HG02642 (cell line): ENCODE results near the gene SIN3B.
"Not testable (repeated sequence)": the region's sequence is repeated elsewhere in the genome, so short reads cannot be mapped to it uniquely, and the experiment has no call there.

Source experiments
- ATAC-seq: cut with Tn5 transposase; IDR thresholded peaks from one replicate; pipeline ENCODE4 v1.9.1; 2021; ENCODE audit warnings: mild to moderate bottlenecking; ENCODE audit not compliant: unreplicated experiment, poor library complexity

Gene SIN3B

DNA sequence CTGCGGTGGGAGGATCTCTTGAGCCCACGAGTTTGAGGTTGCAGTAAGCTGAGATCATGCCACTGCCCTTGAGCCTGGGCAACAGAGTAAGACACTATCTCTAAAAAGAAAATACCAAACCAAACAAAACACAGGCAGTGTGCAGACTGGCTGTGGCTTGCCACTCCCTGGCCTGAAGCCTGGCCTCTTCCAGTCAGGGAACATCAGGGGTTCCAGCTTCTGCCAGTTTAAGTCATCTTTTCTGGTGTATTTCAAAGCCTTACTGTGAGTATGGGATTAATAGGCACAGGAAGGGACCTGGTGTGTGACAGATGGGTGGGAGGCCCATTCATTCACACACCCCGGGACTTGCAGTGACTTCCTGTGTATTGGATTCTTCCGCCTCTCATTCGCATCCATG, 32.6 kb downstream of the SIN3B start:
- no peak for ATAC-seq

GRCh38 chr19:16862826-16863415, 33.7 kb downstream of the SIN3B start:
- ATAC-seq: no peak

DNA sequence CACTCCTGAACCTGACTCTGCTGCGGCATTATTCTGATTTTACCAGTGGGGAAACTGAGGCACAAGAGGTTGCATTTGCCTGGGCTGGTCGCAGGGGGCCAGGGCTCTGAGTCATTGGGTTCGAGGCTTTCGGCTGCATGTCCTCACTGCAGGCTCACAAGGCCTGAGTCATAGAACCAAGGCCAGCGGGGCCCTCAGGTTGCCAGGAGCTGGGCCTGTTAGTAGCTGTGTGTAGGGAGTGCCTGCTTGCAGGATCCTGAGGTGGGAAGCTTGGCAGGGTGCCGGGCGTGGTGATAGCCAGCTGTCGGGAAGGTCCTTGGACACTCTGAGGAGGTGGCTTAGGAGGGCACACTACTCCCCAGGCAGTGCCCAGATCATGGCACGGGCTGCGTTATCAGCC, 38.0 kb downstream of the SIN3B start:
- no peak for ATAC-seq

DNA sequence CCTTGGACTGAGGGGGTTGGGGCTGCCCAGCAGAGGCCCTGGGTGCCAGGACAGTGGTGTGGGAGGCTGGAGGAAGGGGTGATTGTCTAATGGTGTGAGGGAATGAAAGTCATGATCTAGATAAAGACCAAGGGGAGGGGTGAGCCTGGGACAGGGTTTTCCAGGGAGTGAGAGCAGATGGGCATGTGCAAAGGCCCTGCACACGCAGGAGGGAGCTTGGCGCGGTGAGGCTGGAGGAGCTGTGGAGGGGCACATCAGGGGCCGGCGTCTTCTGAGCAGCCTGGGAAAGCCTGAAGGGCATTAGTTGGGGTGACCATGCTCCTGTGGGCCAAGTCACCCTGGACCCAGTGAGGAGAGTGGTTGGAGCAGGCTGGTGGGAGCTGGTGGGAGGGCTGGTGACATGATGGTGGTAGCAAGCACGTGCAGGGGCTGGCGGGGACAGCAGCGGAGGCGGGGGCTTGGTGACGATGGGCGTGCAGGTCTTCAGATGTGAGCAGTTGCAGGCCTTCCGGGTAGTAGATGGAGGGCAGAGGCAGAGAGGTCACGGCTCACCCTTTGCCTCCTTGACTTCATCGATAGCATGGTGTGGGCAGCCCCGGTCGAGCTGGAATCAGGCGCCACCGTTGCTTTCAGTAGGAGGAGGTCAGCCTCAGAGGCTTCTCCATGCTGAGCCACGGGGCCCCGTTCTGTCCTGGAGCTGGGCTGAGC, 39.4 kb downstream of the SIN3B start:
- ATAC-seq: no peak

DNA sequence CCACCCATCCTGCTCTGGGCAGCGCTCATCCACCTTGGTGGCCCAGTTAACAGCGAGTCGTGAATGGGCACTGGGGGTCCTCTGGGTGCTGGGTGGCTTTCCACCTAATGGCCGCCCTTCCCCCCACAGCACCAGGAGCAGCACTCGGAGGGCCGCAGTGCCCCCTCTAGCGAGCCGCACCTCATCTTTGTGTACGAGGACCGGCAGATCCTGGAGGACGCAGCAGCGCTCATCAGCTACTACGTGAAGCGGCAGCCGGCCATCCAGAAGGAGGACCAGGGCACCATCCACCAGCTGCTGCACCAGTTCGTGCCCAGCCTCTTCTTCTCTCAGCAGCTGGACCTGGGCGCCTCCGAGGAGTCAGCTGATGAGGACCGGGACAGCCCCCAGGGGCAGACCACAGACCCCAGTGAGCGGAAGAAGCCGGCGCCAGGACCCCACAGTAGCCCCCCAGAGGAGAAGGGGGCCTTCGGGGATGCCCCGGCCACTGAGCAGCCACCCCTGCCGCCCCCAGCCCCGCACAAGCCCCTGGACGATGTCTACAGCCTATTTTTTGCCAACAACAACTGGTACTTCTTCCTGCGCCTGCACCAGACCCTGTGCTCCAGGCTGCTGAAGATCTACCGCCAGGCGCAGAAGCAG, 40.3 kb downstream of the SIN3B start:
- no peak for ATAC-seq

DNA sequence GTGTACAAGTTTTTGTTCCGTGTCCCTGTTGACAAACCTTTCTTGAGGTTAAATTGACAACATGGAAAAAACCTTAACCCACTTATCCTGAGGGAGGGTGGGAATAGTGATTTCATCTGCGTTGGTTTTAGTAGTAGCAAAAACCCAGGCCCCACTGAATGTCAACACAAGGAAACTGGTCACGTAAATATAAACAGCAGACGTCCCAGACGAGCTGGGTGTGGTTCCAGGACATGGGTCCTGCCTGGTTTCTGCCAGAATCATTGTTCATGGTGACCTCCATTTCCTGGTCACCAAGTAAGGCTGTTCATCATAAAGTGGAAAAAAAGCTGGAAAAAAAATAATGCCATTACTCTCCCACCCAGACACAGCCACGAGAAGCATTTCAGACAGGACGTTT, 42.7 kb downstream of the SIN3B start:
- ATAC-seq: no peak

DNA sequence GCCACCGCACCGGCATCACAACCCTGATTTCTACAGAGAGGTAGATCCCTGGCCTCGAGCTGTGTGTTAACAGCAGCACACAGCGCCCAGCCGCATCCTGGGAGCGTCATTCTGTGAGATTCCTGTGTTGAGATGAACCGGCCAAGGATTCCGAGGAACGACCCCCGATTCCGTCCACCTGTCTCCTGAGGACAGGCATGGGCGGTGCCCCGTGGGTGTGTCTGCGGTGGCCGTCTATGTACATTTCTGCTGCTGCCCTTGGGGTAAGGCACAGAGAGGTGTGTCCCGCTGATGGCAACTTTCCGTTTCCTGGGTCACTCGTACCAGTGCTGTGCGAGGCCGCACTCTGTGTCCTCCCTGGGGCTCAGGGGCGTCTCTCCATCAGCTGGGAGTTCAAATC, 43.5 kb downstream of the SIN3B start:
- no peak for ATAC-seq

GRCh38 chr19:16873594-16873993, 44.4 kb downstream of the SIN3B start:
- ATAC-seq: no peak

GRCh38 chr19:16874250-16874977, 45.2 kb downstream of the SIN3B start:
- ATAC-seq: no peak

DNA sequence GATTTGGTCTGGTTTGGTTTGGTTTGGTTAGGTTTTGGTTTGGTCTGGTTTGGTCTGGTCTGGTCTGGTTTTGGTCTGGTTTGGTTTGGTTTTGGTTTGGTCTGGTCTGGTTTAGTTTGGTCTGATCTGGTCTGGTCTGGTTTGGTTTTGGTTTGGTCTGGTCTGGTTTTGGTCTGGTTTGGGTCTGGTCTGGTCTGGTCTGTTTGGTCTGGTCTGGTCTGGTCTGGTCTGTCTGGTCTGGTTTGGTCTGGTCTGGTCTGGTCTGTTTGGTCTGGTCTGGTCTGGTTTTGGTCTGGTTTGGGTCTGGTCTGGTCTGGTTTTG, 45.7 kb downstream of the SIN3B start:
- ATAC-seq: not testable (repeated sequence)

GRCh38 chr19:16875584-16876555, 46.7 kb downstream of the SIN3B start:
- no peak for ATAC-seq

GRCh38 chr19:16876904-16877361, 47.7 kb downstream of the SIN3B start:
- ATAC-seq: no peak

GRCh38 chr19:16877581-16877980, 48.4 kb downstream of the SIN3B start:
- no peak for ATAC-seq

GRCh38 chr19:16878181-16878965, 49.2 kb downstream of the SIN3B start:
- ATAC-seq: no peak

- ATAC-seq: no peak
Observed at GRCh38 chr19:16880884-16881554, 51.8 kb downstream of the SIN3B start.

GRCh38 chr19:16882146-16882545, 52.9 kb downstream of the SIN3B start:
- no peak for ATAC-seq

DNA sequence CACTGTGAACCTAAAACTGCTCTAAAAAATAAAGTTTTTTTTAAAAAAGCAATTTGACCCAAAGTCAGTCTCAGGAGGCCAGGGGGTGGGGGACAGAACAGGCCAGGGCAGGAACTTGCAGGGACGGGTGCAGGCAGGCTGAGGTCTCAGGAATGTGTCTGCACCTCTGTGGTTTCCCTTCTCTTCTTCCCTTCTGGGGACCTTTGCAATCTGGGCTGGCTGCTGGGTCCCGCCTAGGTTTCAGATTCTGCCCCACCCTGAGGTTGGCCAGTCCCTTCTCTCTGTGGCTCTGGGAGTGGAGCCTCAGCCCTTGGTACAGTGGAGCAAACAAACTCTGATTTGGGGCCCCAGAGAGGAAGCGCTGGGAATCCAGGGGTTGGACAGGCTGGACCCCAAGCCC, 54.3 kb downstream of the SIN3B start:
- ATAC-seq: no peak

GRCh38 chr19:16885166-16885565, 56.0 kb downstream of the SIN3B start:
- no peak for ATAC-seq
